SU-DHL-6 (cell line): ENCODE results near the gene PIGR.

Source experiments
- H2AFZ ChIP-seq: fragments of 200-600 bp; sonication (generic); 2 replicates; pipeline ENCODE4 v1.6.1; 2014; ENCODE audit warnings: low read depth, mild to moderate bottlenecking, moderate library complexity, mixed read lengths, antibody characterized with exemption, low read length; ENCODE audit not compliant: severe bottlenecking
- H3F3A ChIP-seq: fragments of 200-600 bp; shearing (Covaris generic); 2 replicates; pipeline ENCODE4 v1.6.0; 2016; ENCODE audit warnings: antibody characterized with exemption, mild to moderate bottlenecking; ENCODE audit not compliant: insufficient read depth
- H3K27ac ChIP-seq: fragments of 200-600 bp; sonication (generic); 2 replicates; pipeline ENCODE4 v1.5.1; 2016; ENCODE audit warnings: low read depth, mild to moderate bottlenecking, low read length, moderate library complexity, mixed read lengths
- H3K27me3 ChIP-seq: fragments of 200-600 bp; sonication (generic), shearing (Covaris generic); 2 replicates; pipeline ENCODE4 v1.6.0; 2014; ENCODE audit warnings: mild to moderate bottlenecking, low read length
- H3K36me3 ChIP-seq: fragments of 200-600 bp; sonication (generic); 2 replicates; pipeline ENCODE4 v1.6.1; 2014; ENCODE audit warnings: mild to moderate bottlenecking, low read length, mixed read lengths
- H3K4me2 ChIP-seq: fragments of 300-600, 200-600 bp; shearing (Covaris generic), sonication (generic); 2 replicates; pipeline ENCODE4 v1.6.0; 2014; ENCODE audit warnings: low read length, low read depth, mild to moderate bottlenecking; ENCODE audit not compliant: poor library complexity, severe bottlenecking
- H3K4me3 ChIP-seq: fragments of 200-600 bp; sonication (generic); 2 replicates; pipeline ENCODE4 v1.5.1; 2014; ENCODE audit warnings: antibody characterized with exemption, low read length, mild to moderate bottlenecking, mixed read lengths; ENCODE audit not compliant: insufficient read depth, poor library complexity, severe bottlenecking
- H3K79me2 ChIP-seq: fragments of 200-600 bp; sonication (generic); 2 replicates; pipeline ENCODE4 v1.6.1; 2014; ENCODE audit warnings: mild to moderate bottlenecking, low read length, moderate library complexity; ENCODE audit not compliant: insufficient read depth
- H3K9ac ChIP-seq: fragments of 200-600 bp; sonication (generic); 2 replicates; pipeline ENCODE4 v1.7.0; 2014; ENCODE audit warnings: mild to moderate bottlenecking, low read length
- H3K9me2 ChIP-seq: fragments of 200-600 bp; sonication (generic); replicated peaks from 2 replicates; pipeline ENCODE4 v1.6.1; 2014; ENCODE audit warnings: low read length; ENCODE audit not compliant: insufficient read depth
- H3K9me3 ChIP-seq: fragments of 200-600 bp; sonication (generic); 2 replicates; pipeline ENCODE4 v1.6.1; 2014; ENCODE audit warnings: low read length, mixed read lengths; ENCODE audit not compliant: insufficient read depth
- H4K20me1 ChIP-seq: fragments of 200-600 bp; sonication (generic); 2 replicates; pipeline ENCODE4 v1.6.1; 2014; ENCODE audit warnings: low read depth, mild to moderate bottlenecking, antibody characterized with exemption, low read length, moderate library complexity, mixed read lengths
- CTCF ChIP-seq: fragments of 200-600 bp; sonication (generic); IDR thresholded peaks from one replicate; pipeline ENCODE4 v1.5.1; 2017; ENCODE audit warnings: antibody characterized with exemption, mild to moderate bottlenecking, low read length, moderate library complexity; ENCODE audit not compliant: insufficient read depth, poor library complexity, severe bottlenecking
- EZH2phosphoT487 ChIP-seq: fragments of 200-600 bp; sonication (generic), shearing (Covaris generic); conservative IDR thresholded peaks from 2 replicates; pipeline ENCODE4 v1.6.1; 2018; ENCODE audit warnings: mild to moderate bottlenecking, antibody characterized with exemption, low read length, moderate library complexity, mixed read lengths

PIGR gene

GRCh38 chr1:206970446-206970845 is 24.2 kb upstream of the PIGR start, which contains the start of gene FCAMR:
Gene FCAMR, minus strand, starts transcription at chr1:206970460. Its CDS starts 335 bp downstream, at chr1:206970125.
- H3F3A ChIP-seq: no peaks in the 10 kb centered on the region
- no peaks in the 10 kb centered on the region for H4K20me1 ChIP-seq
- no peak within 1 kb of the TSS for H3K4me2 ChIP-seq
- TF ChIP-seq EZH2phosphoT487: no peak
- H3K79me2 ChIP-seq: no peaks in the 10 kb centered on the region
- no peaks in the 10 kb centered on the region for H3K36me3 ChIP-seq
- H3K9ac ChIP-seq: no peak within 1 kb of the TSS
- H2AFZ ChIP-seq: no peak within 1 kb of the TSS
- no peaks in the 10 kb centered on the region for H3K27me3 ChIP-seq
- H3K27ac ChIP-seq: no peak within 1 kb of the TSS
- H3K4me3 ChIP-seq: no peak within 1 kb of the TSS
- H3K9me2 ChIP-seq: no peaks in the 10 kb centered on the region
- H3K9me3 ChIP-seq: no peaks in the 10 kb centered on the region

- TF ChIP-seq EZH2phosphoT487 (no peak), CTCF (no peak)
- no peaks in the 10 kb centered on the region for H3K79me2 ChIP-seq
- H4K20me1 ChIP-seq: no peaks in the 10 kb centered on the region
- H3K36me3 ChIP-seq: no peaks in the 10 kb centered on the region
- no peak overlapping the region for H3K4me2 ChIP-seq
- no peaks in the 10 kb centered on the region for H3K9me2 ChIP-seq
- no peaks in the 10 kb centered on the region for H3K9me3 ChIP-seq
- no peaks in the 10 kb centered on the region for H3K27me3 ChIP-seq
- no peak overlapping the region for H2AFZ ChIP-seq
- H3F3A ChIP-seq: no peaks in the 10 kb centered on the region
- no peak overlapping the region for H3K9ac ChIP-seq
- no peak overlapping the region for H3K27ac ChIP-seq
- no peak overlapping the region for H3K4me3 ChIP-seq
Measured at GRCh38 chr1:206969090-206969489, 22.8 kb upstream of the PIGR start.

GRCh38 chr1:206967096-206967849 is 21.0 kb upstream of the PIGR start:
- TF ChIP-seq CTCF (no peak), EZH2phosphoT487 (no peak)
- Histone ChIP-seq H3K27me3 (no peaks in the 10 kb centered on the region), H3K27ac (no peak overlapping the region), H2AFZ (no peak overlapping the region), H3K4me2 (no peak overlapping the region), H3K36me3 (no peaks in the 10 kb centered on the region), H3K9ac (no peak overlapping the region), H3K79me2 (no peaks in the 10 kb centered on the region), H3K9me3 (no peaks in the 10 kb centered on the region), H3F3A (no peaks in the 10 kb centered on the region), H4K20me1 (no peaks in the 10 kb centered on the region), H3K9me2 (no peaks in the 10 kb centered on the region), H3K4me3 (no peak overlapping the region)

- TF ChIP-seq CTCF (no peak), EZH2phosphoT487 (no peak)
- no peaks in the 10 kb centered on the region for H4K20me1 ChIP-seq
- no peaks in the 10 kb centered on the region for H3K36me3 ChIP-seq
- no peaks in the 10 kb centered on the region for H3F3A ChIP-seq
- no peak overlapping the region for H3K9ac ChIP-seq
- no peak overlapping the region for H2AFZ ChIP-seq
- no peaks in the 10 kb centered on the region for H3K79me2 ChIP-seq
- H3K4me3 ChIP-seq: no peak overlapping the region
- no peak overlapping the region for H3K27ac ChIP-seq
- no peaks in the 10 kb centered on the region for H3K9me2 ChIP-seq
- H3K9me3 ChIP-seq: no peaks in the 10 kb centered on the region
- H3K4me2 ChIP-seq: no peak overlapping the region
- no peaks in the 10 kb centered on the region for H3K27me3 ChIP-seq
Measured at GRCh38 chr1:206965781-206966180, 19.5 kb upstream of the PIGR start.
